ENCODE results near the gene B2M. TPM values are rescaled to one million over a fixed set of nuclear protein-coding genes. Genes with fewer than 3 reads are reported as not detected.

The B2M gene
- total and polyA plus RNA-seq, 2 of the 13 experiments (the other 11 are each of a cell fraction or from before 2014, with no cell fraction given) = 784 to 857 TPM

DNA sequence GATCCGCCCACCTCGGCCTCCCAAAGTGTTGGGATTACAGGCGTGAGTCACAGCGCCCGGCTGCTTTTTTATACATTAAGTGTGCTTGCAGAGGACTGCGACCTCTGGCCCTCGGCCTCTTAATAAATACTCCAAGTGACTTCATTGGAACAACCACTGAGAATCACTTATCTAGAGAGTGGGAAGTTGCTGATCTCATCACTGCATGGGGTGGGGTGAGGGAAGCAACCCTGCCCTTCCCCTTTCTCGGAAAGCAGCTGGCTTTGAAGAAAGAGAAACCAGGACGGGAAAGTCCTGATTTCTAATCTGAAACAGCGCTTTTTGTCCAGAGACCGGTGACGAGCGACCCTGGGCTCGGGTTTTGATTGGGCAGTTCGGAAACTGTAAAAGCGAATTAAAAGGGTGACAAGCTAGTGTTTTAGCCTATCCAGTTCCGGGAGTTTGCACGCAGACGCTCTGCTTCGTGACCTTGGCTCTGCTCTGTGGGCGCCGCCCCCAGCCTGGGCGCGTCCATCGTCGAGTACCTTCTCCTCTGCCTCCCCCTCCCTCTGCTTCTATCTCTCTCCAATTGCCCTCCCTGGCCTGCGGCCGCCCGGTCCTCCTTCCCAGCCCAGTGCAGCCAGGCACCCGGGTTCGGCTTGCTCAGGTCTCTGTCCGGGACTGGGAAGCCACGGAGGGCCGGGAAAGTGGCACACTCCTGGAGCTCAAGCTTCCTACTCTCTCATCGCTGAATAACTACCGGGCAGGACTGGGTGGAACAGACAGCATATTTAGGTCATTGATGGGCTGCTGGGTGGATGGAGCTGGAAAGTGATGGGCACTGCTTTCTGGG is 17.5 kb downstream of the B2M start (continued):
- TF ChIP-seq, protein P1, sequence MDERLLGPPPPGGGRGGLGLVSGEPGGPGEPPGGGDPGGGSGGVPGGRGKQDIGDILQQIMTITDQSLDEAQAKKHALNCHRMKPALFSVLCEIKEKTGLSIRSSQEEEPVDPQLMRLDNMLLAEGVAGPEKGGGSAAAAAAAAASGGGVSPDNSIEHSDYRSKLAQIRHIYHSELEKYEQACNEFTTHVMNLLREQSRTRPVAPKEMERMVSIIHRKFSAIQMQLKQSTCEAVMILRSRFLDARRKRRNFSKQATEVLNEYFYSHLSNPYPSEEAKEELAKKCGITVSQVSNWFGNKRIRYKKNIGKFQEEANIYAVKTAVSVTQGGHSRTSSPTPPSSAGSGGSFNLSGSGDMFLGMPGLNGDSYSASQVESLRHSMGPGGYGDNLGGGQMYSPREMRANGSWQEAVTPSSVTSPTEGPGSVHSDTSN (CRISPR knock-in tag; IDR thresholded peaks at IDR 0.05) = no peak
- 0 out of 2 replicates have a peak, but pooled peaks have one; percentile 38 for TF ChIP-seq ZSCAN31 (CRISPR knock-in tag; IDR thresholded peaks at IDR 0.05; ENCODE audit: low read depth)
- TF ChIP-seq RFXANK (CRISPR knock-in tag; IDR thresholded peaks at IDR 0.05) = peak; percentile 99
- TF ChIP-seq IRF2 (CRISPR knock-in tag; IDR thresholded peaks at IDR 0.05) = peak; percentile 65
- TF ChIP-seq KLF15 (CRISPR knock-in tag; IDR thresholded peaks at IDR 0.05; ENCODE audit: borderline replicate concordance) = no peak
- TF ChIP-seq CC2D1A (CRISPR knock-in tag; IDR thresholded peaks at IDR 0.05) = no peak
- TF ChIP-seq RFX5 (IDR thresholded peaks at IDR 0.05; ENCODE audit: low read depth, low read length) = peak; percentile 99
- peak; percentile 88 for TF ChIP-seq CREB1 (IDR thresholded peaks at IDR 0.05)
- peak; percentile 94 for TF ChIP-seq CREB1 (CRISPR knock-in tag; IDR thresholded peaks at IDR 0.05)
- peak; percentile 66 for TF ChIP-seq YEATS2 (CRISPR knock-in tag; IDR thresholded peaks at IDR 0.05; ENCODE audit: borderline replicate concordance)
- TF ChIP-seq BCL6 (CRISPR knock-in tag; IDR thresholded peaks at IDR 0.05) = peak; percentile 52; the same call in 1 of the 2 replicates
- TF ChIP-seq ZNF350 (CRISPR knock-in tag; IDR thresholded peaks at IDR 0.05; ENCODE audit: borderline replicate concordance, low read depth) = peak; percentile 42; the same call in 1 of the 2 replicates
- TF ChIP-seq RXRB (CRISPR knock-in tag; IDR thresholded peaks at IDR 0.05; ENCODE audit: borderline replicate concordance) = peak; percentile 51; the same call in 1 of the 2 replicates
- no peak for TF ChIP-seq MYNN (CRISPR knock-in tag; IDR thresholded peaks at IDR 0.05; ENCODE audit: low read depth)
- peak; percentile 100 for TF ChIP-seq RFXAP (CRISPR knock-in tag; IDR thresholded peaks at IDR 0.05; ENCODE audit: borderline replicate concordance)
- TF ChIP-seq, protein P2, sequence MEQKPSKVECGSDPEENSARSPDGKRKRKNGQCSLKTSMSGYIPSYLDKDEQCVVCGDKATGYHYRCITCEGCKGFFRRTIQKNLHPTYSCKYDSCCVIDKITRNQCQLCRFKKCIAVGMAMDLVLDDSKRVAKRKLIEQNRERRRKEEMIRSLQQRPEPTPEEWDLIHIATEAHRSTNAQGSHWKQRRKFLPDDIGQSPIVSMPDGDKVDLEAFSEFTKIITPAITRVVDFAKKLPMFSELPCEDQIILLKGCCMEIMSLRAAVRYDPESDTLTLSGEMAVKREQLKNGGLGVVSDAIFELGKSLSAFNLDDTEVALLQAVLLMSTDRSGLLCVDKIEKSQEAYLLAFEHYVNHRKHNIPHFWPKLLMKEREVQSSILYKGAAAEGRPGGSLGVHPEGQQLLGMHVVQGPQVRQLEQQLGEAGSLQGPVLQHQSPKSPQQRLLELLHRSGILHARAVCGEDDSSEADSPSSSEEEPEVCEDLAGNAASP (CRISPR knock-in tag; IDR thresholded peaks at IDR 0.05; ENCODE audit: borderline replicate concordance) = peak; percentile 38; the same call in 1 of the 2 replicates
- peak; percentile 78; the same call in 1 of the 2 replicates for TF ChIP-seq GZF1 (CRISPR knock-in tag; IDR thresholded peaks at IDR 0.05)
- TF ChIP-seq CREM (IDR thresholded peaks at IDR 0.05) = peak; percentile 87
- TF ChIP-seq CREM (CRISPR knock-in tag; IDR thresholded peaks at IDR 0.05) = peak; percentile 31; the same call in 1 of the 2 replicates
- peak; percentile 77 for TF ChIP-seq ELF1 (CRISPR knock-in tag; IDR thresholded peaks at IDR 0.05)
- no peak for TF ChIP-seq ZMYM2 (CRISPR knock-in tag; IDR thresholded peaks at IDR 0.05)
- TF ChIP-seq, protein P3, sequence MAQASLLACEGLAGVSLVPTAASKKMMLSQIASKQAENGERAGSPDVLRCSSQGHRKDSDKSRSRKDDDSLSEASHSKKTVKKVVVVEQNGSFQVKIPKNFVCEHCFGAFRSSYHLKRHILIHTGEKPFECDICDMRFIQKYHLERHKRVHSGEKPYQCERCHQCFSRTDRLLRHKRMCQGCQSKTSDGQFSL (CRISPR knock-in tag; IDR thresholded peaks at IDR 0.05) = 0 out of 2 replicates have a peak, but pooled peaks have one; percentile 34
- peak; percentile 56; the same call in 1 of the 2 replicates for TF ChIP-seq ZNF83 (CRISPR knock-in tag; IDR thresholded peaks at IDR 0.05; ENCODE audit: borderline replicate concordance)
- 0 out of 2 replicates have a peak, but pooled peaks have one; percentile 16 for TF ChIP-seq ISL2 (CRISPR knock-in tag; IDR thresholded peaks at IDR 0.05)
- TF ChIP-seq, protein P4, sequence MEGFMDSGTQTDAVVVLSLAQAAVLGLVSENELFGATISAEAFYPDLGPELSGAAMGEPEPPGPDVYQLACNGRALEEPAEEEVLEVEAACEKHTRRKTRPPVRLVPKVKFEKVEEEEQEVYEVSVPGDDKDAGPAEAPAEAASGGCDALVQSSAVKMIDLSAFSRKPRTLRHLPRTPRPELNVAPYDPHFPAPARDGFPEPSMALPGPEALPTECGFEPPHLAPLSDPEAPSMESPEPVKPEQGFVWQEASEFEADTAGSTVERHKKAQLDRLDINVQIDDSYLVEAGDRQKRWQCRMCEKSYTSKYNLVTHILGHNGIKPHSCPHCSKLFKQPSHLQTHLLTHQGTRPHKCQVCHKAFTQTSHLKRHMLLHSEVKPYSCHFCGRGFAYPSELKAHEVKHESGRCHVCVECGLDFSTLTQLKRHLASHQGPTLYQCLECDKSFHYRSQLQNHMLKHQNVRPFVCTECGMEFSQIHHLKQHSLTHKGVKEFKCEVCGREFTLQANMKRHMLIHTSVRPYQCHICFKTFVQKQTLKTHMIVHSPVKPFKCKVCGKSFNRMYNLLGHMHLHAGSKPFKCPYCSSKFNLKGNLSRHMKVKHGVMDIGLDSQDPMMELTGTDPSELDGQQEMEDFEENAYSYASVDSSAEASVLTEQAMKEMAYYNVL (CRISPR knock-in tag; IDR thresholded peaks at IDR 0.05; ENCODE audit: borderline replicate concordance) = 0 out of 2 replicates have a peak, but pooled peaks have one; percentile 48
- no peak; the same call in 1 of the 2 replicates for TF ChIP-seq ETV6 (CRISPR knock-in tag; conservative IDR thresholded peaks at IDR 0.05)
- 0 out of 2 replicates have a peak, but pooled peaks have one; percentile 70 for TF ChIP-seq KLF6 (CRISPR knock-in tag; IDR thresholded peaks at IDR 0.05)
